IPS-18c (cell line): Measurements from ENCODE around the gene SNRPA.
"Not testable (repeated sequence)": the region's sequence is repeated elsewhere in the genome, so short reads cannot be mapped to it uniquely, and the experiment has no call there.

Experiments used
- H3K4me3 ChIP-seq: 2 replicates; pipeline ENCODE4 v1.7.0; 2013; ENCODE audit warnings: low read depth, mild to moderate bottlenecking, low read length, moderate library complexity; ENCODE audit not compliant: insufficient read depth
- H3K9me3 ChIP-seq: one replicate; pipeline ENCODE4 v1.6.1; 2013; ENCODE audit warnings: mild to moderate bottlenecking, low read length, moderate library complexity; ENCODE audit not compliant: control insufficient read depth, insufficient read depth

Gene SNRPA

DNA sequence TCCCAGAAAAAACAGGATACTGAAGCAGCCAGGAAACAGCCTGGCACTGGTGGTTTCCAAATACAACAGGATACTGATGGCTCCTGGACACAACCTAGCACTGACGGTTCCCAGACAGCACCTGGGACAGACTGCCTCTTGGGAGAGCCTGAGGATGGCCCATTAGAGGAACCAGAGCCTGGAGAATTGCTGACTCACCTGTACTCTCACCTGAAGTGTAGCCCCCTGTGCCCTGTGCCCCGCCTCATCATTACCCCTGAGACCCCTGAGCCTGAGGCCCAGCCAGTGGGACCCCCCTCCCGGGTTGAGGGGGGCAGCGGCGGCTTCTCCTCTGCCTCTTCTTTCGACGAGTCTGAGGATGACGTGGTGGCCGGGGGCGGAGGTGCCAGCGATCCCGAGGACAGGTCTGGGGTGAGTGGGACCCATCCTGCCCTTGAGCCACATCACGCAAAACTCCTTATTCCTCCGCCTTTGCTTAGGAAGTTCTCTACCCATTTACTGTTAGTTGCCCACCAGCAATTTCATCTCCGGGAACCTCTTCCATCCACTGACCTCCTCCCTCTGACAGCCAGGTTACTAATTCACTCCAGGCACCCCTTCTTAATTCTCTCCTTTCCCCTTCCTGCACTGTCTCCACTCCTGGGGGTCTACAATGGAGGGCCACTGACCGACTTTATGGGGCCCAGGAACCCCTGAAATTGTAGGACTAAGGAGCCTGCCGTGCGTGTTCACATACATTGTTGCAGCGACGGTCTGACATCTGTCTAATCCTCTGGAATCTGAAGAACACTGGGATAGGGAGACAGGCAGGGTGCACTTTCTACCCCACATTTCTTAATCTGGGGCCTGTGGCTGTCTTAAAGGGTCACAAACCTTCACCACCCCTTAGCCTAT lies 32.9 kb upstream of the SNRPA start:
- Histone ChIP-seq H3K9me3 (peaks cover 2% of the 10 kb centered on the region), H3K4me3 (peak overlapping the region; percentile 72)

DNA sequence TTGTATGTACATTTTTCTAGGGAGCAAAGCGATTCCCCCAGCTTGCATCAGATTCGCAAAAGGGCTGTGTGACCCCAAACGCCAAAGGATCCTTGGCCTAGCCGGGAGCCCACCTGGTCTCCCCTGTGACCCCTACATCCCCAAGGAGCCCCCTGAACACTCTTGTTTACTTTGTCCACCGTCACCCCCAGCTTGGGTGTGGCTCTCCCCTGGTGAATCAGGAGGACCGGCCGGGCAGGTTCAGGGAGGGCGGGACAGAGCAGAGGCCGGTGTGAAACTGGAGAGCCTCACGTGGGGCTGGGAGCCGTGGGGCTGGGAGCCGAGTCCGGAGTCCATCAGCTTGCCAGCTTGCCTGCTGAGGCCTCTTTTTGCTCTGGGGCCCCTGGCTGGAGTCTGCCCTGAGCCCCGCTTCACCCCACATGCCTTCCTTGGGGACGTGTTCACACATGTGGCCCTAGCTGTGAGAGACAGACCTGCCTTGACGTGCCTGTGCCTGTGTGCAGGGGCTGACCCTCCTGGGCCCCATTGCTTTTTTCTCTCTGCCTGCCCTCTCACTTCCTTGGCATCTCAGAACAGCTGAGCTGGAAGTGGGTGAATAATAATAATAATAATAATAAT lies 32.1 kb upstream of the SNRPA start:
- Histone ChIP-seq H3K4me3 (peak overlapping the region; percentile 72), H3K9me3 (peaks cover 2% of the 10 kb centered on the region)

DNA sequence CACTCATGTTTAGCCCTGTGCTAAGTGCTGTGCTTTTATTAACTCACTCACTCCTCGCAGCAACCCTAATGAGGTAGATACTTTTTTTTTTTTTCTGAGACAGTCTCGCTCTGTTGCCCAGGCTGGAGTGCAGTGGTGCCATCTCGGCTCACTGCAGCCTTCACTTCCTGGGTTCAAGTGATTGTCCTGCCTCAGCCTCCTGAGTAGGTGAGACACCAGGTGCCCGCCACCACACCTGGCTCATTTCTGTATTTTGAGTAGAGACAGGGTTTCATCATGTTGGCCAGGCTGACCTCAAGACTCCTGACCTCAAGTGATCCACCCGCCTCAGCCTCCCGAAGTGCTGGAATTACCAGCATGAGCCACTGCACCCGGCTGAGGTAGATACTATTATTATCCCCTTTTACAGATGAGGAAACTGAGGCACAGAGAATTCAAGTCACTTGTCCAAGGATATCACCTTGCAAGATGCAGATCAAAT lies 31.5 kb upstream of the SNRPA start:
- H3K4me3 ChIP-seq = no peak overlapping the region

DNA sequence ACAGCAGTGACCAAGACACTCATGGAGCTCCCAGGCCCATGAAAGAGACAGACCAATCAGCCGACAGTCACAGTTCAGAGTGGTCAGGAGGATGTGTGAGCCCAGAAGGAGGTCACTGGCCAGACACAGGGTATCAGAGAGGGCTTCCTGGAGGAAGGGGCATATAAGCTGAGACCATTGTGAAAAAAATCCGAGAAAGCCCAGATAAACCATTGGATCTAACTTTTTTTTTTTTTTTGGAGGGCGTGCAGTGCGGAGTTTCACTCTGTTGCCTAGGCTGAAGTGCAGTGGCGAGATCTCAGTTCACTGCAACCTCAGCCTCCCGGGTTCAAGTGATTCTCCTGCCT lies 29.9 kb upstream of the SNRPA start:
- Histone ChIP-seq H3K9me3 (peaks cover 2% of the 10 kb centered on the region), H3K4me3 (no peak overlapping the region)

More for the DNA sequence above, 31.5 kb upstream of the SNRPA start:
- H3K9me3 ChIP-seq = peaks cover 2% of the 10 kb centered on the region

- Histone ChIP-seq H3K9me3 (peaks cover 2% of the 10 kb centered on the region), H3K4me3 (no peak overlapping the region)
These were observed 28.9 kb upstream of the SNRPA start for GRCh38 chr19:40721936-40722661.

DNA sequence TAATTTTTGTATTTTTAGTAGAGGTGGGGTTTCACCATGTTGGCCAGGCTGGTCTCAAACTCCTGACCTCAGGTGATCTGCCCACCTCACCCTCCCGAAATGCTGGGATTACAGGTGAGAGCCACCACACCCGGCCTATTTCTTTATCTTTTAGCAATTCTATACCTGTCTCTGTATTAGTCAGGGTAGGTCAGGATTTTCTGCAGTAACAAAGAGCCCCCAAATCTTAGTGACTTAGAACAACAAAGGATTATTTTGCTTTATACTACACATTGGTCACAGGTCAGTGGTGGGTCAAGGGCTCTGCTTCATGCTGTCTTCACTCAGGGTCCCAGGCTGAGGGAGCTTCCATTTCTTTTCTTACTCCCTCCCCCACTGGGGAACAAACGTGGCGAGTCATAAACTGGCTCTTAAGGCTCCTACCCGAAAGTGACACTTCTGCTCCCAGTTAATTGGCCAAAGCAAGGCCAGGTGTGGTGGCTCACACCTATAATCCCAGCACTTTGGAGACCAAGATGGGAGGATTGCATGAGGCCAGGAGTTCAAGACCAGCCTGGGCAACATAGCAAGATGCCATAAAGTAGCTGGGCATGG lies 27.2 kb upstream of the SNRPA start:
- peaks cover 2% of the 10 kb centered on the region for H3K9me3 ChIP-seq

DNA sequence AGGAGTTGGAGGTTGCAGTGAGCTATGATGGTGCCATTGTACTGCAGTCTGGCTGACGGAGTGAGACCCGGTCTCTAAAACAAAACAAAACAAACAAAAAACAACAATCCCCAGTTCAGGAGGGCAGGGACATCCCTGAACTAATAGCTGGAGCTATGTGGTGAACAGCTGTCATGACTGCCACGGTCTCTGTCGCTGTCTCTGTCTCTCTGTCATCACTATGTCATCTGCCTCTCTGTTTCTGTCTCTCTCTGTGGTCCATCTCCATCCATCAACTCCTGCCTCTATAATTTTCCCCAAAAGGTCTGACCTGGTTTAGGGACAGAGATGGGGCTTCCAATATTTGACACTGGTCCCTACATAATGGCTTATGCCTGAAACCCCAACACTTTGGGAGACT lies 26.7 kb upstream of the SNRPA start:
- H3K4me3 ChIP-seq = no peak overlapping the region
- H3K9me3 ChIP-seq = peaks cover 2% of the 10 kb centered on the region

More for the DNA sequence above, 27.2 kb upstream of the SNRPA start:
- H3K4me3 ChIP-seq = no peak overlapping the region

DNA sequence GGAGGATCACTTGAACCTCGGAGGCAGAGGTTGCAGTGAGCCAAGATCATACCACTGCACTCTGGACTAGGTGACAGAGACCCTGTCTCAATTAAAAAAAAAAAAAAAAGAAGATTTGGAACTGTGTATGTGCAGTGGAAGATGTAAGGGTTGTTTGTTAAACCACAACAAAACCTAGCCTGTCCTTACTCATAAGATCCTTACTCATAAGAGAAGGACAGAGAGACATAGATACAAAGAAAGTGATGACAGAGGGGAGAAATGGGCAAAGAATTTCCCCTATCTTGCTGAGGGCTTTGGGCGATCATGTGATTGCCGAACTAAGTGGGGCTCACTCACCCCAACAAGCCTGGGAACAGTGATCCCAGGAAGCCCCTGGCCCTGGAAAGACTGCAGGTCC lies 26.1 kb upstream of the SNRPA start:
- peaks cover 2% of the 10 kb centered on the region for H3K9me3 ChIP-seq
- no peak overlapping the region for H3K4me3 ChIP-seq

GRCh38 chr19:40726279-40726678 lies 24.7 kb upstream of the SNRPA start:
- no peak overlapping the region for H3K4me3 ChIP-seq
- H3K9me3 ChIP-seq = peaks cover 2% of the 10 kb centered on the region

GRCh38 chr19:40730065-40730464 lies 20.9 kb upstream of the SNRPA start:
- H3K9me3 ChIP-seq, H3K4me3 ChIP-seq: not testable (repeated sequence)

GRCh38 chr19:40732304-40732703 lies 18.7 kb upstream of the SNRPA start:
- H3K4me3 ChIP-seq, H3K9me3 ChIP-seq: not testable (repeated sequence)

DNA sequence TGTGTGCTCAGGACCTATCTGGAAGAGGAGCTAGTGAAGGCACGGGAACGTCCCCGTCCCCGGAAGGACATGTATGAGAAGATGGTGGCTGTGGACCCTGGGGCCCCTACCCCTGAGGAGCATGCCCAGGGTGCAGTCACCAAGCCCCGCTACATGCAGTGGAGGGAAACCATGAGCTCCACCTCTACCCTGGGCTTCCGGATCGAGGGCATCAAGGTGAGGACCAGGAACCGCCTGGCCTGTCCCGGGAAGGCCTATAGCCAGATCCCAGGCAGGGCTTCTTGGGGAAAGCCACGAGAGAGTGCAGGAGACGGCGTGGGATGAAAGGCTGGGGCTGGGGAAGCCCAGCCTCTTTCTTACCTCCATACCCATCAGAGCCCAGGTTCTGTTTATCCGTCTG lies 17.9 kb upstream of the SNRPA start:
- Histone ChIP-seq H3K9me3 (no peaks in the 10 kb centered on the region), H3K4me3 (no peak overlapping the region)

GRCh38 chr19:40735013-40735771 lies 15.8 kb upstream of the SNRPA start:
- Histone ChIP-seq H3K4me3 (no peak overlapping the region), H3K9me3 (no peaks in the 10 kb centered on the region)

DNA sequence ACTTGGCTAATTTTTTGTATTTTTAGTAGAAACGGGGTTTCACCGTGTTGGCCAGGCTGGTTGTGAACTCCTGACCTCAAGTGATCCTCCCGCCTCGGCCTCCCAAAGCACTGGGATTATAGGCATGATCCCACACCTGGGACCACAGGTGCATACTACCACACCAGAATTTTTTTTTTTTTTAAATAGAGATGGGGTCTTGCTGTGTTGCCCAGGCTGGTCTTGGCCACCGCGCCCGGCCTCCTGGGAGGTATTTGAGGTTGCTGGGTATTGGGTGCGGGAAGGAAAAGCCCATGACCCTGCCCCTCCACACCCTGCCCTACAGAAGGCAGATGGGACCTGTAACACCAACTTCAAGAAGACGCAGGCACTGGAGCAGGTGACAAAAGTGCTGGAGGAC lies 14.3 kb upstream of the SNRPA start:
- H3K4me3 ChIP-seq = no peak overlapping the region
- H3K9me3 ChIP-seq = no peaks in the 10 kb centered on the region

DNA sequence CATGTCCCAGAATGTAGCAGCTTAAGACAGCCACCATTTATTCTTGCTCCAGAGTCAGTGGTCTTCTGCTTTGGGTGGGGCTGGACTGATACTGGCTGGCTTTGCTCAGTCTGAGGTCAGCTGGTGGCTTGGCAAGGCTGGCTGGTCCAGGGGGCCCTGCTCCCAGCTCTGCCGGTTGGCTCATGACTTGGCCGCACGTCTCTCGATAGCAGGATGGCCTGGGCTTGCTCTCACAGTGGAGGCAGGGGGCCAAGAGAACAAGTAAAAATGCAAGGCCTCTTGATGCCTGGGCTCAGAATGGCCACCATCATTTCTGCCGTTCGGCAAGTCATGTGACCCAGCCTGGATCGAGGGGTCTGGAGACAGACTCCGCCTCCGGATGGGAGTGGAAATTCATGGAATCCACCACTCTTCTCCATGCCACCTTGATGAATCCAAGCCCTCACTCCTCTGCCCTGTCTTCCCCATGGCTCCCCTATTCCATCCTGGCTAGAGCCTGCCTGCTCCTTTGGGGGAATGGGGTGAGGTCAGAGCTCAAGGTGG lies 13.8 kb upstream of the SNRPA start:
- no peak overlapping the region for H3K4me3 ChIP-seq
- no peaks in the 10 kb centered on the region for H3K9me3 ChIP-seq

DNA sequence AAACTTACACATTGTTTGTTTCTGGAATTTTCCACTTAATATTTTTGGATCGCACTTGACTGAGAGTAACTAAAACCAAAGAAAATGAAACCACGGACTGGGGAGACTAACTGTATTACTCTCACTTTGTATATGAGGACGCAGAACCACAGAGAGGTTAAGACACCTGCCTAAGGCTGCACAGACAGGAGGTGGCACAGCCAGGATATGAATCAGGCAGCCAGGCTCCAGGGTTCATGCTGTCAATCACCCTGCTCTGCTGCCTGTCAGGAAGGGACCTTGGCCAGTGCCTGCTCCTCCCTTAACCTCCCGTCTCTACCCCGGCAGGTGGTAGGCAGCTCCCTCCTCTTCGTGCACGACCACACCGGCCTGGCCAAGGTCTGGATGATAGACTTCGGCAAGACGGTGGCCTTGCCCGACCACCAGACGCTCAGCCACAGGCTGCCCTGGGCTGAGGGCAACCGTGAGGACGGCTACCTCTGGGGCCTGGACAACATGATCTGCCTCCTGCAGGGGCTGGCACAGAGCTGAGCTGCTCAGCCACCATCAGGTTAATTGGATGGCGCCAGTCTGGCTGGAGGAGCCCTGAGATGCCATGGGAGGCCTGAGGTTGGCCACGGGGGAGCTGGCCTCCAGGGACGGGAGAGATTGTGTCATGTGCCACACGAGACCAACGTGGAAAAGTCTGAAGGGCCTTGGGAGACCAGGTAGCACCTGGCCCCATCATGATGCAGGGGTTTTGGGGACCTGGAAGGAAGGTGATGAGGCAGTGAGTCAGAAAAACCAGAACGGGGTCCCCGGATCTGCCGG lies 11.8 kb upstream of the SNRPA start:
- H3K9me3 ChIP-seq = no peaks in the 10 kb centered on the region

More for the DNA sequence above, 11.8 kb upstream of the SNRPA start:
- H3K4me3 ChIP-seq = no peak overlapping the region
